PC-3 (cell line): ENCODE data around the gene KRTAP2-4.

ENCODE experiments used
- CTCF ChIP-seq: fragments of 300-600 bp; sonication (generic); conservative IDR thresholded peaks from 2 replicates; pipeline ENCODE4 v1.5.1; 2017; ENCODE audit warnings: antibody characterized with exemption, low read depth, mild to moderate bottlenecking, low read length
- EZH2 ChIP-seq: fragments of 300-600 bp; sonication (generic); IDR thresholded peaks from one replicate; pipeline ENCODE4 v1.6.1; 2017; ENCODE audit warnings: antibody characterized with exemption, mild to moderate bottlenecking, low read length; ENCODE audit not compliant: unreplicated experiment
- EZH2phosphoT487 ChIP-seq: fragments of 300-600 bp; sonication (generic); IDR thresholded peaks from 2 replicates; pipeline ENCODE4 v1.6.1; 2018; ENCODE audit warnings: mild to moderate bottlenecking, antibody characterized with exemption, low read length, borderline replicate concordance

- TF ChIP-seq CTCF, result no peak
- TF ChIP-seq EZH2, result no peak
- TF ChIP-seq EZH2phosphoT487, result no peak
These were observed 3.4 kb upstream of the KRTAP2-4 start for GRCh38 chr17:41069031-41069430.
